Stimulated activated CD4-positive, alpha-beta T cell treated with anti-CD3 and anti-CD28 coated beads, Interleukin-2, amount 100 ng/mL, for 4 hours (primary cell): ENCODE results near the gene ANKRD63.

Experiments
- DNase-seq: peaks from one replicate; pipeline ENCODE4 v3.0.0-alpha.2; 2020; ENCODE audit warnings: low read depth

ANKRD63 gene, protein sequence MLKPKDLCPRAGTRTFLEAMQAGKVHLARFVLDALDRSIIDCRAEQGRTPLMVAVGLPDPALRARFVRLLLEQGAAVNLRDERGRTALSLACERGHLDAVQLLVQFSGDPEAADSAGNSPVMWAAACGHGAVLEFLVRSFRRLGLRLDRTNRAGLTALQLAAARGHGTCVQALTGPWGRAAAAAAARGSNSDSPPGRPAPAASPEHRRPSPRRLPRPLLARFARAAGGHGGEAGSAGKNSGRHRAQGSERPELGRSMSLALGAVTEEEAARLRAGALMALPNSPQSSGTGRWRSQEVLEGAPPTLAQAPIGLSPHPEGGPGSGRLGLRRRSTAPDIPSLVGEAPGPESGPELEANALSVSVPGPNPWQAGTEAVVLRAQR

DNA sequence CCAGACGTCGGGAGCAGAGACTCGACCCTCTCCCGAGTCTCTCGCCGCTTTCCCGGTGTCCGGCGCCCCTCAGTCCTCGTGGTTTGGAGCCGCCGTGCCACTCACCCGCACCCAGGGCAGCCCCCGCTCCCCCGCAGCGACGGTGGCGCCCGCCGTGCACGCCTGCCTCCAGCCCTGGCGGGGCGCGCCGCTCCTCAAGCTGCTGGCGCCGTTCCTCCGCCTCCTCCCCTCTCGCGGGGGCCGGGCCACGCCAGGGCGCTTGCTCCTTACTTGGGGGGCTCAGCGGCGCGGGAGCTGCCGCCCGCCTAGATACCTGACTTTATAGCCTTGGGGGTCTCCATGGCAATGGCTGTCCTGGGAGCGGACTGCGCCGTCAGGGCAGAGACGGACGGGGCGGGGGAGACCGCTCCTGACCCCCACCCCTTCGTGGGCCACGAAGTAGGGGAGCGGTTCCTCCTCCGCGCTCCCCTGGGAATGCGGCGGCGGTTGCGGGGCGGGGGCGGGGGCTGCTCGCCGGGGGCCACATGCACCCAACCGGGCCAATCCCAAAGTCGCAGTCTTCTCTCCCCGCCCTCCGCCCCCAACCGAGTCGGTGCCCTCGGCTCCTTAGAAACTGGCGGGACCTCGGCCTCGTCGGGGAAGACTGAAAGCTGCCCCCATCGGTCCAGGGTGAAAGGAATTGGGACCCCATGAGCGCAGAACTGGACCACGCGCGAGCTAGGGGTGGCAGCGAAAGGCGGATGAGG is at the start of gene ANKRD63:
Gene ANKRD63 (minus strand): TSS at position 196 of the 746 bp plus-strand sequence. CDS start 478 bp downstream, outside the sequence.
- DNase-seq = peak; percentile 19

DNA sequence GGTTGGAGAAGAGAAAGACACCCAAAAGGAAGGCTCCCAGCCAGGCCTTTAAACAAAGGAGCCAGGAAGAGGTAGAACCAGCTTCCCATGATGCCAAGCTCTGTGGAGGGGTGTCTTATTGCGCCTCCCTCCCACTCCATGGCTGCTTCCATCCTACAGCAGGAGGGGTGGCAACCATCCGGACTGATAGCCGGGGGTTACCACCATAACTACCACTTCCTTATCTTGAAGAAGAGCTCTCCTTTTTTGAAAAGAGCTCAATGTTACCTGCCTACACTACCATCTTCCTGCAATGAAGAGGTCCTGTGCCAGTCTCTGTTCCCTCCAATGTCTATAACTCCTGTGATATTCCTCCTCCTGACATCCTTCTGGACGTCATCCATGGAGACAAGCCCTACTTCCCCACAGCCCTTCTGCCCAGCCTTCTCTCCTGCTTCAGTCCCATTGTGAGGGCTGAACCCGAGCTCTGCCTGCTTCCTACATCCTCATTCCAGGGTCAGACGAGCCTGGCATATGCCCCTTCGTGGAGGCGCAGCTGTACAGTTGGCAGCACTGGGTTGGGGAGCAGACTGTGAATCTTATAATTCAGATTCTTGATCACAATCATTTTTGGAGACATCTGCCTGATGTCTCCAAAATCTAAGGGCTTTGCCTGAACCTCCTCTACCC is 49.4 kb upstream of the ANKRD63 start:
- no peak for DNase-seq

DNA sequence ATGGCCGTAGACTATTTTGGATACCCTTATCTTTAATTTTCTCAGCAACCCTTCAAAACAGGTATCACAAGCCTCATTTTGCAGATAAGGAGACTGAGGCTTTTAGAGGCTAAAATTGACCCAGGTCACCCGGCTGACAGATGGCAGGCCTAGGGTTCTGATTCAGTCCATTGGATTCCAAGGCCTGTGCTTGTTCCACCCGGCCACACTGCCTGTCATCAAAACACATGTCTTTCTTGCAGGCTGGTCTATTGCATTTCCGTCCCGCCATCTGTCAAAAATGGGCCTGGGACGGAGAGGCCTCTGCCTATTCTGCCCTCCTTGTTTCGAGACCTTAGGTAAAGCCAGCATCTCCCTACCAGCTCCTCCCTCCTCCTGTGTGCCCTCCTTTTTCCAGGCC is 48.8 kb upstream of the ANKRD63 start:
- no peak for DNase-seq

DNA sequence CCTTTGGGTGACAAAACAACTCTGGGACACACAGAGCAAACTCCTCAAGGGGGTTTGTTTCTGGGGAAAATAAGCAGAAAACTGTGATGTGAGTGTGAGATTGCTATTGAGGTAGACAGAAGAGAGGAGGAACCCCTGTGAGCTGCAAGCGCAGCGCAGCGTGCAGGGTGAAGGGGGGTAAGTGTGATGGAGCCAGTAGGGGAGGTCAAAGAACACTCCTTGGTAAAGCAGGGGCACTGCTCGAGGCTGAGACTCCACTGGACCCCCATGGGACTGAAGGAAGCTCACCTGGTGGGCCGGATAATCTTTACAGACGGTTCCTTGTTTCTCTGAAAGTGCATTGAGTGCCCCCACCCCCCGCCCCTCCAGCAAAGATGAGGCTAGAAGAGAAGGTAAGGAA is 48.2 kb upstream of the ANKRD63 start:
- no peak for DNase-seq

DNA sequence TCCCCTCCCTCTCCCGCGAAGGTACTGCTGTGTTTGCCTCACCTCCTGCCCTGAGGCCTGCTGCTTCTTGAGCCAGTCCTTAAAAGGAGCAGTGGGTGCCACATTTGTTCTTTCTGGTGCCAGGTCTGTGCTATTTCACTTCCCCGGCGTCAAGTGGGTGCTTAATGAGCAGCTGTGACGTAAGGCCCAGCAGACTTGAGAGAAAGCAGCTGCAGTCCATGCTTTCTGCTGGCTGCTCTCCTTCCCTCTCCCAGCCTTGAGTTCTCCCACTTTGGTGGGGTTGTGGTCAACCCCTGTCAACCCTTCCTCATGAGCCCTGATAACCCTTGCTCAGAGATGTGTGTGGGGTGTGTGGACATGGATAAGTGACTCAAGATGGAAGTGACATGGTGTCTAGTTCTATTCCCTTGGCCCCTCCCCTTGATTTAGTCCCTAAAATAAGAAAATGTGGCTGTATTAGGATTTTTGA is 47.5 kb upstream of the ANKRD63 start:
- DNase-seq = no peak

DNA sequence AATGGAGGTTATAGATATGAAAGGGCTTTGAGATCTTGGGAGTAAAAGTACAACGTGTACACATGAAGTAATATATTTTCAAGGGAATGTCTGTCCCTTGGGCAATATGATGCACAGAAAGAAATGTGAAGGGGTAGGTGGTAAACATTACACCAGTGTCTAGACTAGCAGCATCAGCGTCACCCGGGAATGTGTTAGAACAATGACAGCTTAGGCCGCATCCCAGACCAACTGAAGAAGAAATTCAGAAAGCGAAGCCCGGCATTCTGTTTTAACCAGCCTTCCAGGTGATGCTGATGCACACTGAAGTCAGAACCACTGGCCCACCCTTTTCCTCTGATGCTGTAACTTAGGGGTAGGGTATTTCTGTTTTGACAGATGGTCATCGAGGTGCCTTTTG is 46.9 kb upstream of the ANKRD63 start:
- DNase-seq = no peak

DNA sequence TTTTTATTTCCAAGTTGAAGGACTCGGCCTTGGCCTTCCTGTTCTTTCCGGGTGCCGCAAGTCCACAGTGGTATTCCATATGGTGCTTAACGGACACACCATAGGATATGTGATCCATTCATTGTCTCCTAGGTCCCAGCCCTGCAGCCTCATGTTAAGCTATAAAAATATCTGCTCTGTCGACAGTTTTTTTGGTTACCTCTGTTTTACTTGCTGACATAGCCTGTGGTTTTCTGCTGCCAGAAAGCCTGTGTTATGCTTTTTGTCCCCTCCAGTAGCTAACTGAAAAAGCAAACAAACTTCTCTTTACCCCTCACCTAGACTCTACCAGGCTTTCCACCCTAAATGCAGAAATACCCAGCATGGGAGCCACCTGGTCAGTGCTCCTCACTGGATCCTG is 45.9 kb upstream of the ANKRD63 start:
- no peak for DNase-seq

DNA sequence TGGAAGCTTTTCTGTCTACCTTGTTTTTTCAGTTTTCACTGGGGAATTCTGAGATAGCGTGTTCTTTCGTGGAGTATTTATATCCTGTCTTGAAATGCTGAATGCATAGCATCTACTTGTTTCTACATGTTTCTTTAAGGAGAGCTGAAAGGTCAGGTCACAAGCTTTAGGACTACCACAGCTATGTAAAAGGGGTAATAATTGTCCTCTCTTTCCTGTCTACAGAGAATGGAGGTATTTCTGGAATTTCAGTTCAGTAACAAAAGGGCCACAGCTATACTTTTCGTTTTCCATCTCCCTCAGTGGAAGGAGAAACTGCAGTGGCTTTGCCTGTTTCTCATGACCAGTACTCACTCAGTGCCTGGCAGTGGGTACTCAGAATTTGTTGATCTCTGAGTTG is 45.3 kb upstream of the ANKRD63 start:
- DNase-seq = no peak

DNA sequence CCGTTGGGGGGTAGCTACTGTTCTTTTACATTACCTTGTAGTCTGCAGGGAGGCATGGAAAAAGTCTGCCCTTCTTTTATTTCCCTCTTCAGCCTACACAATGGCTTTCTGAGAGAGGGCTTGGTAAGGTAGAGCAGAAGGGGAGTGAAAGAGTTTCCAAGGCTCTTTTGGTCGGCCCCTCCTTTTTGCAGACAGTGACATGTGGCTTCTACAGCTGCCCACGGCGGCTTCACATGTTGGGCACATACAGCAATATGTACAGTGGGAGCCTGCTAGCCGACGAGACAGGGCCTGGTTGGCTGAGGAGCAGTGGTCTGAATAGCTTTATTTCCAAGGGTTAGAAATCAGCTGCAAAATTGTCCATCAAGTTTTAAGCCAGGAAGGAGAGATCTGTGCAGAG is 44.6 kb upstream of the ANKRD63 start:
- DNase-seq = no peak

DNA sequence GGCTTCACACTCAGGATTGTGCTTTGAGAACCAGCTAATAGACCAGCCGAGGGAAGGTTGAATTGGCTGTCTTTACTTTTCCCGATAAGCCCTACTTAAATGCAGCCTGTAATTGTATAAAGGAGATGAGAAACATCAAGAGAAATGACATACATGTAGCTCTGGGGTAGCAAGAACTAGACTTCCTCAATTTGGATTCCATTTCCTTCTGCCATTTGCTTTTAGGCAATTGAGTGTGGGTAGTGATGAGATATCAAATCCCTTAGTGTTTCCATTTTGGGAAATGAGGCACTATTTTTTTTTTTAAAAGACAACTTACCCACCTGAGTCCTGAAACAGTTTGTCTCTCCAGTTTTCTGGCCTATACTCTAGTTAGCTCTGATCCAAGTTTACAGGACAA is 42.8 kb upstream of the ANKRD63 start:
- DNase-seq = no peak

DNA sequence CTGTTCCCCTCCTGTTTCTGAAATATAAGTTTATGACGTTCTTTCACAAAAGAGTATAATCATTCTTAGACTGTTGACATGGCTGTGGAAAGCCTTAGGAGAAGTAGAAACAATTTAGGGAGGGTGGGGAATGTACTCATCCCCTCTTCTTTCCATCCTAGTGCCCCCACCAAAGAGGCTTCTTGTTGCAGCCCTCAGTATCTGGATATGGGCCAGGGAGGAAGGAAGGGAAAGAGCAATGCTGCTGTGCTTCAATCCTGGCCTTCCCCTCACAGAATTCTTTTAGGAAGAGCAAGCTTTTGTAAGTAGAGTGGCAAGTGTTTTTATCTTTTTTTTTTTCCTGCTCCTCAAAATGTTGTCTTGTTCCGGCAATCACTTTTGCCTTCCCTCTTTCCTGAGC is 42.3 kb upstream of the ANKRD63 start:
- DNase-seq = no peak

DNA sequence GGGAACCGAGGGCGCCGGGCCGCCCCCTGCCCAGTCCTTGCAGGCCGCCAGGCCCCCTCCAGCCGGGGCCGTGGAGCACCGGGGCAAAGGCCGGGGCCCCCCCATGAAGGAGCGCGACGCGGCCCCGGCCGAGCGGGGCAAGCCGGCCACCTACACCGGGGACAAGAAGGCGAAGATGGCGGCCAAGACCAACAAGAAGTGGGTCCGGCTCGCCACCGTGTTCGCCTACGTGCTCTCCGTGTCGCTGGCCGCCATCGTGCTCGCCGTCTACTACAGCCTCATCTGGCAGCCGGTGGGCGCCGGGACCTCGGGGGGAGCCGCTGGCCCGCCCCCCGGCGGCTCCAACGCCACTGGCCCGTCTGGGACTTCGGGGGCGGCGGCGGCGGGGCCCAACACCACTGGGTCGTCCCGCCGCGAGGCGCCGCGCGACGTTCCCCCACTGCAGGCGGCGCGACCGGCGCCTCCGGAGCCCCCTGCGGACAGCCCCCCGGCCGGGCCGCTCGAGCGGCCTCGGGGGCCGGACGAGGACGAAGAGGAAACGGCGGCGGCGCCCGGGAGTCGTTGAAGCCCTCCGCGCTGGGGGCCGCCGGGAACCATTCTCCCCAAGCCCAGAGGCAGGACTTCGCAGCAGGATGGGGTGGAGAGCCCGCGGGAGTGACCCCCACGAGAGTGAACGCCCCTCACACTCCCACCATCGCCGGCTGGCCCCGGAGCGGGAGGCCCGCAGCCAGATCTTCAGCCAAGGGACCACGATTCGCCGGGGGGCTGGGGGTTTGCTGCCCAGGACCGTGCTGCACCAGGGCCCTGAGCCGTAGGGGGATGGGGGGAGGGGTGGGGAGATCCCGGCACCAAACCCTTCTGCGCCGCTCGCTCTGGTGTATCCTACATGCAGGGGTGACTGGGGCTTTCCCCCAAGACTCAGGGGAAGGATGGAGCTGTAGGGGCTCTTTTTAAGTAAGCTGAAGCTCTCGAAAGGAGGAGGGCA is 41.4 kb upstream of the ANKRD63 start:
- DNase-seq = no peak

DNA sequence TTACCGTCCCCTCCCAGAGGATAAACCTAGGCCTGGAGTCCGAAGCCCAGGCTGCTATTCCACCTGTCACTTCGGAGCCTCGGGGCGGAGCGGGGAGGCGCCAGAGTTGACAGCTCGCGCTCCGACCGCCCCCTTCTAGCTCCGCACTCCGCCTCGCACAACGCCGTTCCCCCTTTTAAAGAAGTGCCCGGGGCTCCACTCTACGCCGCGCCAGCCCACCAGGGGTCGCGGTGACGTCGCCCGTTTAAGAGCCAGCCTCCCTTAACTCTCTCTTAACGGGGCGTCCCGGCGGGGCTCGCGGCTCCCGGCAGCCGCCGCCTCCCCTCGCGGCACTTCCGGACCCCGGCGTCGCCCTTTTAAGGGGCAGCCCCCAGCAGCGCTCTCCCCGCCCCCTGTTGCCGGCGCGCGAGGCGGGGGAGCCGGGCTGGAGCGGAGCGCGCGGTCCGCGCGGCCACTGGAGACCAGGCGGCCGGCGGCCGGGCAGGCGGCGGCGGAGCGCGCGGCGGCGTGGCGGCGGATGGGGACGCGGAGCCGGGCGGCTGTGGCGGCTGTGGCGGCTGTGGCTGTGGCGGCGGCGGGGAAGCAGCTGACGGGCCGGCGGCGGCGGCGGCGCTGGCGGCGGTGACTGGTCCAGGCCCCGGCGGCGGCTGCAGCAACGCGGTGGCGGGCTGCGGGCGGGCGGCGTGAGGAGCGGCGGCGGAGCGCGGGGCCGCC is 40.5 kb upstream of the ANKRD63 start, which contains the start of gene INAFM2:
Gene INAFM2 (plus strand): TSS at position 454 of the 714 bp plus-strand sequence. CDS start 364 bp downstream, outside the sequence.
- peak; percentile 86 for DNase-seq

DNA sequence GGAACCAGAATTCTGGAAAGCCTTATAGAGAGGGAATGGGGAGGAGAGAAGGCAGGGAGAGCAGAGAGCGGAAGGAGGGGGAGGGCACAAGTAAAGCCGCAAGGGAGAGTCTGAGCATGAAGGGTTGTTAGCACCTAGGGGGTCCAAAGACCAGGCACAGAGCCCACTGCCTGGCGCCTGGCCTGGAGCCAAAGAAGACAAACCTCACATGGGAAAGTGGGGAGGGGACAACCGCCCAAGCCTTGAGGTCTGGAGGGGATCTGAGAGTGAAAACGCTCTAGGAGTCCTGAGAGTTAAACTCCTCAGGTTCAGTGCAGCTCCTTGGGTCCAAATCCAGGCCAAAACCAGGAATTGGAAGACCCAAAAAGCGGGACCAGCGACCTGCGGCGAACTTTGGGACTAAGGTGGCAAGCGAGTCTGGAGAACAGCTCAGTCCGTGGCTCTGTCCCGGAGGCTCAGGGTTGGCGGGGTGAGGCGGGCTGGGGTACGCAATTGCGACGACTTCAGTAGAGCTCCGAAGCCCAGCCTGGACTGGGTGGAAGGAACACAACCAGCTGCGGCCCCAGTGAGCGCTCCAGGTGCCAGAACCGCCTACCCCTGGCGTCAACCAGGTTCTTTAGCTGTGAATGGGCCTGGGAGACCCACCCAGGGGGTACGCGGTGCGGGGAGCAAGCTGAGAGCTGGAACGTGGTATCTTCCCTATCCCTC is 39.8 kb upstream of the ANKRD63 start:
- DNase-seq = no peak

DNA sequence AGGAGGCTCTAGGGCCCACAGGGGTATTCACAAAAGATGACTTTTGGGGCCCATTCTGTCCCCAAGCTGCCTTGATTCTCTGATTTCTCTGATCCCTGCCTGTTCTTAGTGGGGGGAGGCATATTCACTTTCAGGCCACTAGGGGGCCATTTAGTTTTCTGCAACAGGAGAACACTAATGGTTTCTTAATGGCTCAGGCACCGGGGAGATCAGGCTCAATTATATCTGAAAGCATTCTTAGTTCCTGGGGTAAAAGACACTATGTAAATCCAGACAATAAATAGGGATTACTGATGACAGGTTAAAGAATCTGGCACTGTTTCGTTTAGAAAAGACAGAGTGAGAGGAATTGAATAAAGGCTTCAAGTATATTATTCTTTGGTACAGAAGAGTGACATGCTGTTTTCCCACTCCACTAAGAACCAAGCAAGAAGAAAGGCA is 38.1 kb upstream of the ANKRD63 start:
- peak; percentile 45 for DNase-seq

DNA sequence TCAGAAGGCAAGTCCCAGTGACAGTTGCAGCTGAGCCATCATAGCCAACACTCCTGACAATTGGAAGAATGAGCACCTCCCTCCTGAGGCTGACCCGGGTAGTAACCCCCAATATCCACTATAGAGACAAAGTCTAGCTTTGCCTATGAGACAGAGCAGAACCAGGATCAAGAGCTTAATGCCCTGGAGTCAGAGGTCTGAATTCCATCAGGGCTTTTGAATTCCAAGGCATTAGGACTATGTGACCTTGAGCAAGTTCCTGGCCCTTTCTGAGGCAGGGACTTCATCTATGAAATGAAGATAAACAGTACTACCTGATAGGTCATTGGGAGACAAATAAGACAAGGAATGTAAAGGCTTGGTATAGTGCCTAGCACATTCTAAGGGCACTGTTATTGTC is 37.5 kb upstream of the ANKRD63 start:
- DNase-seq = no peak

DNA sequence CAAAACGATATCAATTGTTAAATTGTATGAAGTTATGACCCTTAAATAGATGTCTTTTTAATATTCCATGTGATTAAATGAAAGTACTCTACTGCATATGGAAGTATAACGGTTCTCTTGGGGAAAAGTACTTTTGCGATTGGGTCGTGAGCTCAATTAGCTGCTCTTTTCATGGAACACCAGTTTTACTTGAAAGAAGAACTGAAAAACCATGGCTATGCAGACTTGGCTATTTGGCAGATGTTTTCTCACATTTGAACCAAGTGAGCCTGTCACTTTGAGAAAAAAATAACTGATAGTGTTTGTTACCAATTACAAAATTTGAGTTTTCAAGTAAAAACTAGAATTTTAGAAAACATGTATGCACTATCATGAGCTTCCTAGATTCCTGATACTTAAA is 34.7 kb upstream of the ANKRD63 start:
- no peak for DNase-seq

DNA sequence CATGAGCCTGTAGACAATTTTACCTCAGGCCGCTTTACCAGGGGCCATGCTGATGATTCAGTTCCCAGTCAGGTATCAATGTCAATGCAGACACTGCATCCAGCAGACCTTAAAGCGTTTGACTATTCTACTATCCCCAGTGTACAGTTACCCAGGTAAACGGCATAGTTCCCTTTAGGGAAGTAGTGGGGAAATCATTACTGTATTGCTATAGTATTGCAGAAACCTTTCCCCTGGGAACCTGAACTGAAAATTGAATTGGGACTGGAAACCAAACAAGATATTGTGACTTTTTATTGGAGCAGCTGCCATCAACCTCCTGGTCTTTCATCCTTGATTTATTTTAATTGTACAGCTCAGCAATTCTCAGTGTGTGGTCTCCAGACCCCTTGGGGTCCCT is 34.1 kb upstream of the ANKRD63 start:
- DNase-seq = no peak

DNA sequence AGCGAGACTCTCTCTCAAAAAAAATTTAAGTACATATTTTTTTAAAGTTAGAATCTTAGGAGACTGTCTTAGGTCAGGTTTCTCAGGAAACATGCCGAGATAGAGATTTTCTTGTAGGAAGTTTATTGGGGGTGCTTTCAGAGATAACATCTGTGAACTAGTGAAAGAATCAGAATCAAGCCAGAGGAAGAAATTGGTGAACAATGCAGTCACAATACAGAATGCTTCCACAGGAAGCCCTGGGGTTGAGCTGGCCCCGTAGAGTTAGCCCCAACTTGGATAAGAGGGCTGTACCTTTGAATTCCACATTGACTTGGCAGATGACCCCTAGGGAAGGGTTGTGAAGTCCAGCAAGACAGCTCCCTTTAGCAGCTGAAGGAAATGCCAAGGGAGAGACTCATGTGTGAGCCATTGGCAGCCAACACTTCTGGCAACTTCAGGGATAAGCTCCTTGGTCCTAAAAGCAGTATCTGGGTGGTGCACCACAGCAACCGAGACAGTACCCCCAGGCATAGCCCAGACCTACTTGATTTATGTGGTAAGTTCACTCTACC is 31.9 kb upstream of the ANKRD63 start:
- DNase-seq = no peak
